Stimulated activated naive CD4-positive, alpha-beta T cell (primary cell): ENCODE measurements around the gene TIMP3.

Experiments
- DNase-seq, 6 experiments: peaks; one replicate each; lab custom pipeline; 2025; lab: John Stamatoyannopoulos, UW

Gene TIMP3

GRCh38 chr22:32786027-32786418 is 15.5 kb upstream of the TIMP3 start:
- no peak for DNase-seq

DNA sequence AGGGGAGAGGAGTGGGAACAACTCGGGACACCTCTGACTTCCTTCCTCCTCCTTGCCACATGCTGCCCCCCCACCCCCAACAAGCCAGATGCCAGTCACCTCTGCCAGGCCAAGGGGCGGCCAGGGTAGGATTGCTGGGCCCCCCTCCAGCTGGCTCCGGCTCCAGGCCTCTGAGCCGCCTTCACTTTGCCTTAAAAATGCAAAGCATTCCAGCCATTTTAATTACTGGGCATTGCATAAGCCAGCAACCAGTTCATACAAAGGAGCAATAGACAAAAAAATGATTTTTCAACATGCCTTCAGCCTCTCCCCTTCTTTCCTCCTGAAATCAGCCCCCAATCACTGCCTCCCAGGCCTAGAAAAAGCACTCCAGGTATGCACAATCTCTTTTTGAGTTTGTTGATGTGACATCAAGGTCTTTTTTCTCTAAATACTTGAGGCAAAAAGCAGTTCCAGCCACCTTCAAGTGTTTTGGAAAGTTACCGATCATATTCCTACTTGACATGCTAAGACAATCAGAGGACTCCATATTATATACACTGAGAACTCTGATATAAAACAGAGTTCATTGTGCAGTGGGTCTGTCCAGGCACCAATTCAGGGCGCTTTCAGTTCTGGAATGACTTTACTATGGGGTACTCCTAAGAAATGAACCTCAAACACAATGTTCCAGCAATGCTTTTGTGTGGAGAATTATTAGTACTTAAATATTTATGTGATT is 12.4 kb upstream of the TIMP3 start:
- DNase-seq, result no peak

DNA sequence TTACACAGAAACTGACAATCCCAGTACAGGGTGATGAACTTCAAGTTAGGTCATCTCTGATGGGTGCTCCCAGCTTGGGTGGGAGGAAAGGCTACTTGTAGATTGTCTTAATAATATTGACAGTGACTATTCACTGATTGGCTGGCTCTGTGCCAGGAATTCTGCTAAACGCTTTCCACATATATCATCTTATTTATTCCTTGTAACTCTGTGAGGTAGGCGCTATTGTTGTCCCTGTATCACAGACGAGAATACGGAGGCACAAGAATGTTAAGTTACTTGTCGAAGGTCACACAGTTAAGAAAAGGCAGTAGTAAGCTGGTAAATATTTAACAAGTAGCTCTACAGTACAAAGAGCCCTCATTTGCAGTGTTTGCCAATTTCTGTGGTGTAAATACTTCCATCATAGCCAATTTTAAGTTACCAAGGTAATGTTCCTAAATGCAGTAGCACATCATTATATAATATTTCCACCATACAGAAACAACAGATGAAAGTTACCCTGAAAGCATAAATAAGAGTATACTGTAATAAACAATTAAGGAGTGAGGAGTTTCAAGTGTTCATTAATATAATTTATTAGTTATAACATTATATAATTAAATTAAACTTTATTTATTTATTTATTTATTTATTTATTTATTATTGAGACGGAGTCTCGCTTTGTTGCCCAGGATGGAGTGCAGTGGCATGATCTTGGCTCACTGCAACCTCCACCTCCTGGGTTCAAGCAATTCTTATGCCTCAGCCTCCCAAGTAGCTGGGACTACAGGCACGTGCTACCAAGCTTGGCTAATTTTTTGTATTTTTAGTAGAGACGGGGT is 11.5 kb upstream of the TIMP3 start:
- DNase-seq, result no peak

- no peak for DNase-seq
Measured at GRCh38 chr22:32791056-32791455, 10.4 kb upstream of the TIMP3 start.

GRCh38 chr22:32791485-32791884 is 10.0 kb upstream of the TIMP3 start:
- no peak for DNase-seq

- DNase-seq, result no peak
Measured at GRCh38 chr22:32793589-32793988, 7.9 kb upstream of the TIMP3 start.

DNA sequence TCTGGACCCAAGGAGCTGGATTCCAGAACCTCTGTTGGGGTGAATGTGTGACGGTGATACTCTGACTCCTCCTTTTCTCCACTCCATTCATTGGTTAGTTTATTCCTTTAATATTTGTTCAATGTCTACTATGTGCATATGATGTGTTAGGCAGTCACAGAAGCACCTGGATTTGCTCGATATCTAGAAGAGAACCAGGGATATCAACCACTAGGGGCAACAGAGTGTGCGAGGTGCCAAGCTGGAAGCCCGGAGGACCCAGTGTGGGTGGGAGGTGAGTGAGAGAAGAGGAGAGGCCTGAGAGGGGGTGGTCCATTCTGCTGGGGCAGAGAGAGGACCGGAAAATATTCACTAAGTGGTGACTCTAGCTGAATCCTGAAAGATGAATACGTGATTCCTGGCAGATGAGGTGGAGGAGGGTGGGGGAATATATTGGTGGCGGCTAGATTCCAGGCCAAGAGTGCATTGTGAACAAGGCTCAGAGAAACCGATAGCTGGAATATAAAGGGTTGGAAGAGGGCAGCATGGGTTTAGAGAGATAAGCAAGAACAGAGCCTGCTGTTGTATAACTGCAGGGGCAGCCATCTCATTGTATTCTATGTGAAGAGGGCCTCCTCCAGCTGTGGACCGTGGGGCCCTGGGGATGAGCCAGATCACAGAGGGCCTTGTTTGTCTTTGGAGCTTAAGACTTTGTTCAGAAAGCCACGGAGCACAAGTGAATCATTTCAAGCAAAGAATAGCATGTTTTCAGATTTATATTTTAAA is 6.9 kb upstream of the TIMP3 start:
- no peak for DNase-seq

DNA sequence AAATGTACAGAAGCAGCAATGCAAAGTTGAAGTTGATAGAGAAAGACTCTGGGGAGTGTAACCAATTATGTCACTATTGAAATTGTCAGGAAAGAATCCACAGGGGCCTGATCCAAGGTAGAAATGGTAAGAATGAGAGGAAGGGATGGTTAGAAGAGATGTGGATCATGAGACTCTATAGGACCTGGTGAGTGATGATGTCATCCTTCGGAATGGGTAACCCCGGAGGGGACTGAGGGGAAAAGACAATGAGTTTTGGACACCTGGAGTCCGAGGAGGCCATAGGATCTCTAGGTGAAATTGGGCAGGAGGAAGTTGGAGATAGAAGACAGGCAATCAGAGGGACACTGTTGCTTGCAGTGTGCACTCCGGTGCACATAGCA is 6.3 kb upstream of the TIMP3 start:
- DNase-seq, result no peak

GRCh38 chr22:32796865-32797573 is 4.5 kb upstream of the TIMP3 start:
- DNase-seq, result peak; percentile 9 to 71 (median 42)

DNA sequence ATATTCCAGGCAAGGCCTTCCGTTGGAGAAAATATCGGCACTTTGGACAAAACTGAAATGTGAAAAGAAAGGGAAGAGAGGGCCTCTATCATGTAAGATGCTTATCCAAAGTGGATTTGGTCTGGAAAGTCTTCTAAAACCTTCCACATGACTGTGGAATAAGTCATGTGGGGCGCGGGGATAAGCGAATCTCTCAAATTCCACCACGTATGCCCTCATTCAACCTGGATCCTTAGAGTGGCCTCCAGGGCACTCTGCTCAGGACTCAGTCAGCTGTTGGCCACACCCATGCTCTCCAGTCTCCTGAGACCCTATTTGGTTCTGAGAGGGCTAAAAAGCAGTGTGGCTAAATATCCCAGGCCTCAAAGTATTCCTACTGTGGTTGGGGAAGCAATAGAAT is 2.0 kb upstream of the TIMP3 start:
- no peak for DNase-seq

GRCh38 chr22:32800158-32800882 is 1.2 kb upstream of the TIMP3 start:
- DNase-seq, result no peak

DNA sequence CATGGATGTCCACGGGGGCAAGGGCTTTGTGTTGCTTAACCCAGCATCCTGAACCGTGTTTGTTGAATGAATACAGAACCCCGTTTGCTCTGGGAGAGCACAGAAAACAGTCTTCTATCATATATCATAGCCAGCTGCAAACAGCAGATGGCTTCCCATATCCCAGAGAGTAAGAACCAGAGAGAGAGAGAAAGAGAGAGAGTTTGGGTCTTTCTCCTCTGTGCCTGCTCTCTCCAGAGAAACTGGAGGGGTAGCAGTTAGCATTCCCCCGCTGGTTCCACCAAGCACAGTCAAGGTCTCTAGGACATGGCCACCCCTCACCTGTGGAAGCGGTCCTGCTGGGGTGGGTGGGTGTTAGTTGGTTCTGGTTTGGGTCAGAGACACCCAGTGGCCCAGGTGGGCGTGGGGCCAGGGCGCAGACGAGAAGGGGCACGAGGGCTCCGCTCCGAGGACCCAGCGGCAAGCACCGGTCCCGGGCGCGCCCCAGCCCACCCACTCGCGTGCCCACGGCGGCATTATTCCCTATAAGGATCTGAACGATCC is 440 bp upstream of the TIMP3 start:
- DNase-seq, result no peak

- no peak for DNase-seq
Measured at GRCh38 chr22:32802237-32802765, 796 bp downstream of the TIMP3 start.

DNA sequence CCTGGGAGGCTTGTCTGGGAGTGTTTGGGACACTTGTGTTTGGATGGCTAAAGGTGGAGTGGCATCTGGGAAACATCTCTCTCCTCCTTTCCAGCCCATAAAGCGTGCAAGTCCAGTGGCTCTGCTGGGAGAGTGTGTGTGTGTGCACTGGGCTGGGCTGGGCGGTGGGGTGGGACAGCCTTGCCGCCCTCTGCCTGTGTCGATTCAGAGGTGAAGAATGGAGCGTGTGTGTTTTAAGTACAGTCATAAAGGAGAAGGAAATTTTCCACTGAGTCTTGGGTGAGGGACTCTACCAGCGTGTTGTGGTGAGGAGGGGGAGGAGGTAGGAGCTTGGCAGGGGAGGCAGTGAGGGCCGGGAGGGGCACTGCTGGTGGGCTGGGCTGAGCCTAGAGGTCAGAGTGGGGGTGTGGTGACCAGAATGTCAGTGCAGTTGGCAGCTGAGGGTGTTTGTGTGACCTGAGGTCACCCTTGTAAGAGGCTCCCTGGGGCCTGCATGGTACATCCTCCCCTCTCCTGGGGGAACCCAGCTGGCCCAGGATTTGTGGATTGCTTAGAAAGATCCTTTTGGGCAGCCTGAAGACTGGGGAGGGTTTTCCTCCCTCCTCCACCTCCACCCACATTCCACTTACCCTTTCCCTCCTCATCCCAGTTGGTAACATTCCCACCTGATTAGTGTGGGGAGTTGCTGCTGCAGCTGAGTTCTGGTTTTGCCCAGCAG is 1.7 kb downstream of the TIMP3 start:
- DNase-seq, result no peak

DNA sequence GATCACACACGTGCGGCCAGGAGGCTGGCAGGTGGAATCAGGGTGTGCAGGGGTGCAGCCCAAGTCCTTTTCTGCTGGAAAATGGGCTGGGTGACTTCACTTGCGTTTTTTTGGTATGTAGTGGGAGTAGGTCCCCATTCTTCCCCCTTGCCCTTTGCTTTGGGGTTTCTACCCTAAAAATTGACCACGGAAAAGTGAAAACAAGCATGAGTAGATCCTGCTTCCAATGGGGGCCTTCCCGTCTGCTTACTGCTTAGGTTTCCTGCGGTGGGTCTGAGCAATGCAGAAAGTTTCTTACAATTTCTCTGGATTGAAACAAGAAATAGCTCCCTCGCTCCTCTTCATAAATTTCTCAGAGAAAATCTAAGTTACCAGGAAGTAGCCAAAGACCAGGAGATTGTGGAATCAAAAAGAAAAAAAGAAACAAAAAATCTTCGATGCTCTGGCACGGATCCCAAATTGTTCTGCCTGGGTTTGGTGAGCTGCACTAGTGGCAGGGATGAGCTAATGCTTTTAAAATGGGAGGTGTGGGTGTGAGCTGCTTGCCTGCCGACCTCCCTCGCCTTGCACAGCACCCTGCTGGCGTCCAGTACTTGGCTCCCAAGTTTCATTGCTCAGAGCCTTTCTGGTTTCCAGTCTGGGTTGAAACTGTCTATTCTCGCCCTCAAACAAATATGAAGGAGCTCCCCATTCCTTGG is 2.4 kb downstream of the TIMP3 start:
- DNase-seq, result no peak

DNA sequence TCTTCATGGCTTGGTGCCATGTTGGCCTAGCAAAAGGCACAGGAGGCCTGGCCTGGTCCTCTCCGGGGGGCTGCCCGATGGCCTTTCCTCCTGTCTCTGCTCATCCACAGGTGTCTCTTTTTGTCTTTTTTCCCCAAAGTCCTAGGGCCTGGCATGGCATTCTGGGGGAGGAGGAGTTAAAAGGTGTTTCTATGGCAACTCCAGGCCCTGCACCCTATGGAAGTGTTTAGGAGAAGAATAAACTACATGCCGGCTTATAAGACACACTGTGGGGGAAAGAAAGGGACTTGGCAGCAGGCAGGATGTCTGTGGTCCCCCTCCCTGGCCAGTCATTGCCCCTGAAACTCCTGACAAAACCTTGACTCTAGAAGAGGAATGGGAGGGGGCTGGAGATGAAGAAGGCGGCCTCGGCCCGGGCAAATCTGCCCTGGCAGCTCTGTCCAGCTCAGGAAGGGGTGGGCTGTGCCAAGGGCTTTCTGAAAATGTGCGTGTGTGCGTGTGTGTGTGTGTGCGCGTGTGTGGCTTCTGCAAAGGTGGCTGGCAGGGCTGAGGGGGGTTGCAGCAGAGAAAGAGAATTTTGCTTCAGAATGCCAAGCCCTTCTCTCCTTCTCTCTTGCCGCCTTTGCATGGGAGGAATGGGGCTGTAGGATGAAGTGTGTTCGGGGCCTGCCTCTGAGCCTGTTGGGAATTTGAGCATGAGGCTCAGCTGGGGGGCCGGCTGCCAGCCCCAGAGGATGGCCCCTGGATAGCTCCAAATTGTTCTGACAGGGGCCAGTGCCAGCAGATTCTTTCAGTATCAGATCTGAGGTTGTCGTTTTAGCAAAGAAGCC is 3.2 kb downstream of the TIMP3 start:
- DNase-seq, result no peak

- DNase-seq, result no peak
Measured at GRCh38 chr22:32805361-32805881, 3.9 kb downstream of the TIMP3 start.

DNA sequence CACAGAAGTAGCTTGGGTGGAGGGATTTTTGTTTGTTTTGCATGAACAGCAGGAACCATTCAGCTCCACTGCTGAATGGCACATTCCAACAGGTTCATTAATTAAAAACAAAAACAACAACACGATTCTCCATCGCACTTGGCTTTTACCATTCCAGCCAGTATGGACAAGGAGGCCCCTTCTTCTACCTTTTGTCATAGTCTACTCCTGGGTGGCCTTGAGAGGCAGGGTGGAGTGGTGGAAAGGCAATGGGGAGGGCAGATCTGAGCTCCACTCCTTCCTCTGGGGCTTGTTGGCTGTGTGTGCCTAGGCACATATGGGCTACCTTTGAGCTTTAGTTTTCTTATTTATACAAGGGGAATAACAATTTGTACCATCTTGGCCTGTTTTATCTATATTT is 4.8 kb downstream of the TIMP3 start:
- DNase-seq, result no peak
